ENCODE data around the gene RABGAP1L. TPM values are rescaled to one million over a fixed set of nuclear protein-coding genes. Genes with fewer than 3 reads are reported as not detected.
"Not testable (repeated sequence)": the region's sequence is repeated elsewhere in the genome, so short reads cannot be mapped to it uniquely, and the experiment has no call there.

Gene RABGAP1L
- total RNA-seq, 1 donor from 2014 or later = 36.2 TPM

- no peak for DNase-seq
Observed at GRCh38 chr1:174828264-174828663, 668.9 kb downstream of the RABGAP1L start.

DNA sequence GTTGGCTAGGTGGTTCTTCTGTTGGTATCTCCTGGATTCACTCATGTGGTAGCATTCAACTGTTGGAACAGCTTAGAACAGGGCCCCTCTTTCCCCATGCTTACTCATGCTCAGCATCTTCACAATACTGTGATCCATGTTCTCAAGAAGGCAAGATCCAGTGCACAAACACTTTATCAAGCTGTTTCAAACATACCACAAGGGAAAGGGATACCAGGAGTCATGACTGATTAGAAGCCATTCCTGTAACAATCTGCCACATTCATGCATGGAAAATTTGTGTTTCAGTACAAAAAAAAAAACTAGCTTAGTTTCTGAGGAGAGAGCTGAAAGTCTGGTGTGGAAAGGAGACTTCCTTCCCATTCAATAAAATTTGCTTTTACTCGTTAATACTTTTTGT is 670.7 kb downstream of the RABGAP1L start:
- no peak for DNase-seq

- DNase-seq = no peak
Observed at GRCh38 chr1:174836543-174836942, 677.2 kb downstream of the RABGAP1L start.

GRCh38 chr1:174837386-174837785 is 678.1 kb downstream of the RABGAP1L start:
- no peak for DNase-seq

DNA sequence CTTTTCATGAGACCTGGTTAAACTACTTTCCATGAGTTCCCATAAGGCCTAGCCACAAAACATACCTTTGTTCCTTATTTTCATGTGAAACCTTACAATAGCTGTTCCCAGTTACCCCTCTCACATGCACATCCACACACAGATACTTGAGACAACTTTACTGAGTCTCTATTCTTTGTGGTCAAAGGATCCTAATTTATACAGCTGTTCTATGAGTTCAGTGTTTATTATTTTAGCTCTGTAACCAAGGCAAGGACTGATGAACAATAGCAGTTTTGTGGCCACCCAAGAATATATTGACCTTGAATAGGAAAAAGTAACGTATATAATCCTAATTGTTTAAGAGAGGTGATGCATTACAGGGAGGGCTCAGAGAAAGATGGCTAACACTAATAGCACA is 679.9 kb downstream of the RABGAP1L start:
- no peak for DNase-seq

DNA sequence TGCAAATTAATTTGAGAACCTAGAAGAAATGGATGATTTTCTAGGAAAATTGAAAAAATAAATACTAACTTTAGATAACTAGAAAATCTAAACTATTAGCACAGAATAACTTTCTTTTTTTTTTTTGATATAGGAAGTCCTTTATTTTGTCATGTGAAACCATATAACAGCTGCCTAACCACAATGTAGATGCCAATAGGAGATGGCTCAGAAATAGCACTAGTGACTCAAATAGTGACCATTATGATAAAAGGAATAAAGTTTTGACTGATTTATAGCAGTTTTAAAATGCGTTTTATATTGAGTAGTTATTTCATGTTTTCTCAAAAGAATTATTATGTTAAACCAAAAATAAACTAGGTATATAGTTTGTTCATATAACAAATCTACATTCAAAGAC is 682.4 kb downstream of the RABGAP1L start:
- DNase-seq = no peak

DNA sequence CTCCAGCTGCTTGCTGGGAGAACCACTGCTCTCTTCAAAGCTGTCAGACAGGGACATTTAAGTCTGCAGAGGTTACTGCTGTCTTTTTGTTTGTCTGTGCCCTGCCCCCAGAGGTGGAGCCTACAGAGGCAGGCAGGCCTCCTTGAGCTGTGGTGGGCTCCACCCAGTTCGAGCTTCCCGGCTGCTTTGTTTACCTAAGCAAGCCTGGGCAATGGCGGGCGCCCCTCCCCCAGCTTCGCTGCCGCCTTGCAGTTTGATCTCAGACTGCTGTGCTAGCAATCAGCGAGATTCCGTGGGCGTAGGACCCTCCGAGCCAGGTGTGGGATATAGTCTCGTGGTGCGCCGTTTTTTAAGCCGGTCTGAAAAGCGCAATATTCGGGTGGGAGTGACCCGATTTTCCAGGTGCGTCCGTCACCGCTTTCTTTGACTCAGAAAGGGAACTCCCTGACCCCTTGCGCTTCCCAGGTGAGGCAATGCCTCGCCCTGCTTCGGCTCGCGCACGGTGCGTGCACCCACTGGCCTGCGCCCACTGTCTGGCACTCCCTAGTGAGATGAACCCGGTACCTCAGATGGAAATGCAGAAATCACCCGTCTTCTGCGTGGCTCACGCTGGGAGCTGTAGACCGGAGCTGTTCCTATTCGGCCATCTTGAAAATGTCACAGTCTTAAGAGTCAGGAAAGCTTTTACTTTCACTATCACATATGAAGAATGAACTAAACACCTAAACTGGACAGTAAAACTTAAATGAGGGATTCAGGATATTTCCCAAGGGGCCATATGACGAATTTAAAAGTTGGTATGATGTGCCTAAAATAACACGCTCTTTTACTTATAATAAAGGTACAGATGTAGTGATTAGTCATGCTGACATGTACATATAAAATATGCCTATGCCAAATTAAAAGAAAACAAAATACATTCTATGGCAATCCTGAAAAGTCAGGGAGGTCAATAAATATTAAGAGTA is 689.6 kb downstream of the RABGAP1L start:
- DNase-seq = not testable (repeated sequence)

GRCh38 chr1:174850726-174851125 is 691.4 kb downstream of the RABGAP1L start:
- DNase-seq = no peak

- DNase-seq = no peak
Observed at GRCh38 chr1:174858301-174858700, 699.0 kb downstream of the RABGAP1L start.

DNA sequence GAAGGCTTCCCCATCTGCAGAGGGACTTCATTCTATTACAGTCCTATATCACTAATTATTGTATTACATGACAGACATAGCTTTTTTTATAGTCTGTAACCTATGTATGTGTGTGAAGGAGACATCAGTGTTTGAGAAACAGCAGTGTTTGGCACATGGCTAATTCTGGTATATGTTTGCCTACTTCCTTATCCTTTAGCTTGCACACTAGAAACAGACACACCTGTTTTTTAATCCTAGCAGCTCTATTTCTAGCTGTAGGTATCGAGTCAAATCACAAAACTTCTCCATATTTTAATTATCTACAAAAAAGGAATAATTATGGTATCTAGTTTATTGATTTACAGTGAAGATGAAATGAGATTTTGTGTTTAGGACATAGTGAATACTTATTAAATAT is 711.0 kb downstream of the RABGAP1L start:
- DNase-seq = no peak

- no peak for DNase-seq
Observed at GRCh38 chr1:174871886-174872285, 712.6 kb downstream of the RABGAP1L start.

DNA sequence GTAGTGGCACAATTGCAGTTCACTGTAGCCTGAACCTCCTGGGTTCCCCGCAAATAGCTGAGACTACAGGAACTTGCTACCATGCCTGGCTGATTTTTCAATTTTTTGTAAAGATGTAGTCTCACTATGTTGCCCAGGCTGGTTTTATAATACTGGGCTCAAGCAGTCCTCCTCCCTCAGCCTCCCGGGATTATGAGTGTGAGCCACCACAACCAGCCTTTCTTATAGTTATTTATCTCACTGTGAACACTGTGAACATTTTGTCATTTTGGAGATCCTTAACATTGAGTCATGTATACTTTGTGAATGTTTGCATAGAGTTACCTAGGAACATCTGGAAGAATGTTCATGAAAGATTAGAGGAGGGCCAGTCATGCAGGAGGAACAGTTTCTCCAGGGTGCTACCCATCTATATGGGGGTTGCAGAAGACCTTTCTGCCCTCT is 713.3 kb downstream of the RABGAP1L start:
- DNase-seq = no peak

GRCh38 chr1:174874331-174875053 is 715.2 kb downstream of the RABGAP1L start:
- peak; percentile 6 for DNase-seq

GRCh38 chr1:174875306-174875705 is 716.0 kb downstream of the RABGAP1L start:
- DNase-seq = no peak

- no peak for DNase-seq
Observed at GRCh38 chr1:174877208-174877673, 717.9 kb downstream of the RABGAP1L start.

DNA sequence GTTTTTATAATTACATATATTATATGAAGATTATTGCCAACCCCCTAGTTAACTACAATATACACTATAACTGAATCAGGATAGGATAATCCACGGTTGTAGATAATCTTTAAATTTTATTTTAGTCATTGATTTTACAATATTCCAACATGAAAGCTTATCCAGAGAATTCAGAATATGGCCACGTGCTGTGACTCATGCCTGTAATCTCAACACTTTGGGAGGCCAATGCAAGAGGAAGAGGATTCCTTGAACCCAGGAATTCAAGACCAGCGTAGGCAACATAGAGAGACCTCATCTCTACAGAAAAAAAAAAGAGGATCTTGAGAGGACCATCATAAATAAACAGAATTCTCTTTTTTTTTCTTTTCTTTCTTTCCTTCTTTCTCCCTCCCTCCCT is 720.9 kb downstream of the RABGAP1L start:
- DNase-seq = no peak

GRCh38 chr1:174883409-174883808 is 724.1 kb downstream of the RABGAP1L start:
- peak; percentile 9 for DNase-seq

DNA sequence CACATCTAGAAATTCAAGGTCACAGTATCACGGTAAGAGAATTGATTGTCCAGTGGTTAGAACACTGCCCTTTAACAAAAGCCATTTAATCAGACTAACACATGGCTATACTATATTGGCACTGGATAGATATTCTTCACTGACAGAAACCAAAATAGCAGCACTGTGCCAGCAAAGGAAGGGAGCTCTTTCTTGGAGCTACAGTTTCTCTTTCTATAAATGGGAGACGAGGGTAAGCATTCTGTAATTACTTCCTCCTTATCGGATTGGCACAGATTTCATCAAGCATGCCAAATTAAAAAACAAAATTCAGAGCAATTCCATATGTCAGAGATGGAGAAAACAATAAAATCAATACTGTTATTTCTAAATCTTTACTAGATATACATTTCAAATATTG is 724.7 kb downstream of the RABGAP1L start:
- DNase-seq = no peak

DNA sequence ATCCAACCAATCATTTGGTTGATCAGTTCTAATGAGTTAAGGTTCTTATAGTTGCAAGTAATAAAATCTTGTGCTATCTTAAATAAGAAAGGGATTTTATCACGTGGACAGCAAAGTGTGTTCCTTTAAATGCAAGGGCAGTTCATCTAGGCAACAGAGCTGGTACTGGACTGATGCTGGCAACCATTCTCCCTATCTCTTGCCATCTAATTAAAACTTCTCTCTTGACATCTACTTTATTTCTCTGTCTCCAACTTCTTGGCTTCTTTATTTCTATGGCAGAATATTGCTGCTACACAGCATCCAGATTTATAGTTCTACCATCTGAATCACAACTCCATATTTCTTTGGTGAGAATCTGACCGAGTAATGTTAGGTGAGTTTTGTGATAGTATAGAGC is 725.2 kb downstream of the RABGAP1L start:
- no peak for DNase-seq

DNA sequence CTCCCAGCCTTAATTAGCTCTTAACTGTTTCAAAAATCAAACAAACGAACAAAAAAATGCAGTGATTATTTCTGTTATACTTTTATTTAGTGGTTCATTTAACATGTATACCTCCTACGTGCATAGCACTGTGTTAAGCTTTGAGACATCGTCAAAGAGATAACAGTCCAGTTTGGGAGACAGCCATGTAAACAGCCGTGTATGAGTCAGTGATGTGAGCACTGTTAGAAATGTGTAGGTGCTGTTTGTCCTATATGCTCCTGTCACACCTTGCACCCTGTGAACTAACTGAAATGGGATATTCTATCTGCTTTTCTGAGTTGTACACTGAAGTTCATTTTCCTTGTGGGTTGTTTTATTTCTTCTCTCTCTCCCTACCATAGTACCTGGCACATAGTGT is 730.7 kb downstream of the RABGAP1L start:
- DNase-seq = no peak

GRCh38 chr1:174892016-174892415 is 732.7 kb downstream of the RABGAP1L start:
- DNase-seq = no peak

DNA sequence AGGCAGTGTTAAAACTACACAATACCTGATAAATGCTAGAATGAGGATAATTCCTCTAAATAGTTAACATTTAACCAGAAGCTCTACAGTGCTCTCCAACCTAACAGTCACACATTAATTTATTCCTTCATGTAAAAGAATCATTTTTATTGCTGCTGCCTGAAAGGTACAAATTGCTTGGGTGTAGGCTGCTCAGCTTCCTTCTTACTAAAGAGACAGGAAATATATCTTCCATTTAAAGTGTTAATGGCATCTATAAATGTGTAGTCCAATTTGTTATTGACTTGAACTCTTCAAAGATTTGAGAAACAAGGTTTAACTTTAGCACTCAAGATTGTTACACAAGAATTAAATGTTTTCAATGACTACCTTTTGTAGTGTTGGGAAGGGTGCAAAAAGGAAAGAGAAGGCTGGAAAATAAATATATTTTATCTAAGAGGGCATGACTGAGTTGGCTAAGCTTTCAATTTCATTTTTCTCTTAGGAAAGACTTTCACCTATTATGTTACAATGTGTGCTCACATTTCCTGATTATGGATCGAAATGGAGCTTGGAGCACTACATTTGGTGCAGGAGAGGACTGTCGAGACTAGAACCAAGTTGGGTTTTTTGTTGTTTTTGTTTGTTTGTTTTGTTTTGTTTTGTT is 734.9 kb downstream of the RABGAP1L start:
- DNase-seq = no peak

DNA sequence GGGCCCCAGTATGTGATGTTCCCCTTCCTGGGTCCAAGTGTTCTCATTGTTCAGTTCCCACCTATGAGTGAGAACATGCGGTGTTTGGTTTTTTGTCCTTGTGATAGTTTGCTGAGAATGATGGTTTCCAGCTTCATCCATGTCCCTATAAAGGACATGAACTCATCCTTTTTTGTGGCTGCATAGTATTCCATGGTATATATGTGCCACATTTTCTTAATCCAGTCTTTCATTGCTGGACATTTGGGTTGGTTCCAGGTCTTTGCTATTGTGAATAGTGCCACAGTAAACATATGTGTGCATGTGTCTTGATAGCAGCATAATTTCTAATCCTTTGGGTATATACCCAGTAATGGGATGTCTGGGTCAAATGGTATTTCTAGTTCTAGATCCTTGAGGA is 736.3 kb downstream of the RABGAP1L start:
- not testable (repeated sequence) for DNase-seq
